A549 treated with RU486 at 1 μM for 4 hours (cell line): Measurements from ENCODE around the gene DOCK1. TPM values are rescaled to one million over a fixed set of nuclear protein-coding genes. Genes with fewer than 3 reads are reported as not detected.

Experiments used
- total RNA-seq: library from RNA; stranded (reverse); fragments of 200-300 nt; extraction: Qiagen RNA extraction; gene quantifications from 5 replicates; pipeline ENCODE4 v1.2.3, GENCODE V29; 2022; ENCODE audit warnings: low read depth

Gene DOCK1
- 19.1 to 25.2 TPM (median 23.4 TPM) in 5 replicates for total RNA-seq

DNA sequence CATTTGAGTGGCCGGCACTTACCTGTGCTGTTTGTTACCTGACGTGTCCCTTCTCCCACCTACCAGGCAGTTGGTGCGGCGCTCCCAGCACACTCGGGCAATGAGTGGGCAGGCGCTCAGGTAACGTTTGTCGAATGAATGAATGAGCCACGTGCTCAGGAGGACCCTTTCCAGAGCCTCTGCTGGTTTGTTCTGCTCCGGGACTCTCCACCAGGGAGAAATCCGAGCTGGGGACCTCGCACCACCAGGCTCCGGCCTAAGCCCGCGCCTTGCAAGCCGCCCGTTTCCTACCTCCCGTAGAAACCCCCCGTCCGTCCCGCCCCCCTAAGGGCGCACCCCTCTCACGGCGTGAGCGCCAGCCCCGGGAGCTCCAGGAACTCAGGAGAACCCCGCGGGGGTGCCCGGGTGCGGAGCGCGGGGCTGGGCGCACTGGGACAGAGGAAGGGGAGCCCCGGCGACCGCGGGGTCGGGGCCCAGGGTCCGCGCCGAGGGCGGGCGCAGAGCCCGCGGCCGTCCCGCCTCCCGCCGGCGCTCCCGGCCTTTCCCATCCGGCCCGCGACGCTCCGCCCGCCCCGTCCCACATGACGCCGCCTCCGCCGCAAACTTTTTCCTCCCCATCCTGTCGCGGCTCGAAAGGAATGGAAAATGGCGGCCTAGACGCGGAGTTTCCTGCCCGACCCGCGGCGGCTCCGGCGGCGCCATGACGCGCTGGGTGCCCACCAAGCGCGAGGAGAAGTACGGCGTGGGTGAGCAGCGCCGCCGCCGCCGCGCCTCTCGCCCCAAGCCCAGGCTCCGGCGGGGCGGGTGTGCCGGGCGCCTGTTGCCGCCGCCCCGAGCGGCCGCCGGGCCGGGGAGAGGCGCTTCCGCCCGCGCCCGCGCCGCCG is at the start of gene DOCK1:
DOCK1 (plus strand) TSS at position 611 of the 884 bp plus-strand sequence; CDS start at position 701, 90 bp downstream.

GRCh38 chr10:127196282-127197153 is 291.3 kb downstream of the DOCK1 start, which contains the start of gene INSYN2A:
TSS of gene INSYN2A (minus strand) at chr10:127196591. CDS start at chr10:127176395, 20,196 bp downstream.

Other genes with a start within 250 kb of the DOCK1 start
- gene C10orf90, start 234.7 kb upstream of the DOCK1 start, total RNA-seq: 2.7 to 3.8 TPM (median 3.7 TPM) in 5 replicates